HG03039 (cell line): Measurements from ENCODE around the gene PLPP4.

Experiments used
- ATAC-seq: cut with Tn5 transposase; IDR thresholded peaks from one replicate; pipeline ENCODE4 v1.9.1; 2021; ENCODE audit warnings: mild to moderate bottlenecking, moderate library complexity; ENCODE audit not compliant: unreplicated experiment

Gene PLPP4

DNA sequence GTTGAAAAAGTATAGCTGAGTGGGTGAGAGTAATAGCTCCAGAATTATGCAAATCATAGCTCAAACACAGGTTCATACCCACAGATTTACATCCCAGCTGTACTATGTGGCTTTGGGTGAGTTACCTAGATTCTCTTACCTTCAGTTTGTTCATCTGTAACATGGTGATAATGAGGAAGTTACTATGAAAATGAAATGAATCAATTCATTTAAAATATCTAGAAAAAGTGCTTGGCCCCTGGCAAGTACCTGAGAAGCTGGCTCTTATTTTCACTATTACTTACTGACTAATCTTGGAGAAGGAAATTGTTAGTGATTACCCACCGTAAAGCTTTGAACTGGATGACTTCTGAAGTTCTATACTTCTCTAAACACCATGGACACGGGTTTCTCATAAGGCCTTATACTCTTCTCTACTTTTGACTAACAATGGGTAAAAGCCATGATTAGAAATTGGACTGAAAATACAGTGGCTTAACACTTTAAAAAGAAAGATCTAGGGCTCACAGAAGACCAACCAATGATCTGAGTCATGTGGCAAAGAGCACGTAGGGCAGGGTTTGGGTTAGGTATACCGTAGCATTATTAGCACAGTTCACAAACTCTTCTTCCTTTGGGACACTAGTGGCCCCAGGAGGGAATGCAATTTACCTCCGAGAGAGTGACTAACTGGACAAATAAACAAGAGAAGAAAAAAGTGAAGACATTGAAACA lies 149.2 kb downstream of the PLPP4 start:
- peak; percentile 65 for ATAC-seq

GRCh38 chr10:120607016-120607709 lies 150.1 kb downstream of the PLPP4 start:
- no peak for ATAC-seq

- no peak for ATAC-seq
Observed at GRCh38 chr10:120607710-120608703, 151.0 kb downstream of the PLPP4 start.

GRCh38 chr10:120609006-120609405 lies 152.0 kb downstream of the PLPP4 start:
- no peak for ATAC-seq

- ATAC-seq, result no peak
Observed at GRCh38 chr10:120610791-120611190, 153.8 kb downstream of the PLPP4 start.

DNA sequence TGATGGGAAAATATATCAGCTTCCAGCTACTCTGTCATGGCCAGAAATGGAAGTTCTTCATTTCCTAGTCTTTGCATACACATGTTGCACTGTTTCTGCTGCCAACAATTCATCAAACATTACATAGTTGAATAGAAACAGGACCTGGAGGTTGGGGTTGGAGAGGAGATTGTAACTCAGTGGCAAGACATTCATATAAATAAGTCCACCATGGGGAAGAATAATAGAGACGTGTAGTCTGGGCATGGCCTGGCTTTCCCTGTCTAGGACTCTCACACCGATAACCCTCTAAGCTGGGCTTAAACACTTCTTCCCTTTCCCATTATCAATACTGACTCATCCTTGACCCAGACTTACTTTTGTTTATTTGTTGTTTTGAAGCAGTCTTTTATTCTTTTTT lies 155.7 kb downstream of the PLPP4 start:
- no peak for ATAC-seq

GRCh38 chr10:120613180-120613579 lies 156.2 kb downstream of the PLPP4 start:
- no peak for ATAC-seq

GRCh38 chr10:120614680-120615079 lies 157.7 kb downstream of the PLPP4 start:
- ATAC-seq, result no peak

DNA sequence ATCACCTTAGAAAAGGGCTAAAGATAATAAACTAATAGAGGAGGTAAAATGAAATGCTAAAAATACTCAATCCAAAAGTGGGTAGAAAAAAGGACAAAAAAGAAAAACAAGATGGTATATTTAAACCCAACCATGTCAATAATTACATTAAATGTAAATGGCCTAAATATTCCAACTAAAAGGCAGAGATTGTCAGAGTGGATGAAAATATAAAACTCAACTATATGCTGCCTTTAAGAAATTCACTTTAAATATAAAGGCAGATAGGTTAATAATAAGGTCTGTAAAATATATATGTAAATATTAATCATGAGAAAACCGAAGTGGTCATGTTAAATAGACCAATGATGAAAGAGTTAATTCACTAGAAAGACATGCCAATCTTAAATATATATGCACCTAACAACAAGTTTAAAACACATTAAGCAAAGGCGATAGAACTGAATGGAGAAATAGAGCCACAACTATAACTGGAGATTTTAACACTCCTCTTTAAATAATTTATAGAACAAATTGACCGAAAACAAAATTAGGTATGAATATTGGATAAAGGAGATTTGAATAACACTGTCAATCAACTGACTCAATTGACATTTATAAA lies 159.4 kb downstream of the PLPP4 start:
- no peak for ATAC-seq

GRCh38 chr10:120628197-120628596 lies 171.2 kb downstream of the PLPP4 start:
- ATAC-seq, result no peak

DNA sequence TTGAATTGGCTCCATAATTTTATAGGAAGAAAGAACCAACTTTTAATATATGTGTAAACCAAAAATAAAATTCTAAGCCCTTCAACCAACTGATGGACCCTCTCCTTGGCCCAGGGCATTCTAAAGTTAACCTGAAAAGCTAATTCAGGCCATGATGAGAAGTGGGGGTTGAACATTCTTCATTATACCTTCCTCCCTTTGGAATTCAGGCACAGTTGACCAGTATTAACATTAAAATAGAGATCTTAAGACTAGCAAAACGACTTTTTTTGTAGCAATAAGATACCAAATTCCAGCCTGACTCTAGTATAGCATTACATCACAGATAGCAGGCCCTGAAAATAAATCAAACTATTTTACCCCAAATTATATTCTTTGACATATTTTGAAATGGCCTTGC lies 173.2 kb downstream of the PLPP4 start:
- no peak for ATAC-seq

DNA sequence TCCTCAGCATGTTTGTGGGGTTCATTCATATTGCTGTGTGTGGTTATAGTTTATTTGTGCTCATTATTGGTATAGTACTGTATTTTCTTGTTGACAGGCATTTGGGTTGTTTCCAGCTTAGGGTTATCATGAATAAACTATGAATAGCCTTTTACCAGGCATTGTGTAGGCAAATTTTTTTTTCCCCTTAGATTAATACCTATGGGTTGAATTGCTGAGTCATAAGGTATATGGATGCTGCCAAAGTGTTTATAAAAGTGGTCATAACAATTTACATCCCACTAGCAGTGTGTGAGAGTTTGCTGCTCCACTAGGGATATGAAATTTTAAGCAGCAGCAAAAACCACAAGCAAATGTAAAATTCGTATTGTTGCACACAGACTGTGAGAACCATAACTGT lies 175.0 kb downstream of the PLPP4 start:
- no peak for ATAC-seq

DNA sequence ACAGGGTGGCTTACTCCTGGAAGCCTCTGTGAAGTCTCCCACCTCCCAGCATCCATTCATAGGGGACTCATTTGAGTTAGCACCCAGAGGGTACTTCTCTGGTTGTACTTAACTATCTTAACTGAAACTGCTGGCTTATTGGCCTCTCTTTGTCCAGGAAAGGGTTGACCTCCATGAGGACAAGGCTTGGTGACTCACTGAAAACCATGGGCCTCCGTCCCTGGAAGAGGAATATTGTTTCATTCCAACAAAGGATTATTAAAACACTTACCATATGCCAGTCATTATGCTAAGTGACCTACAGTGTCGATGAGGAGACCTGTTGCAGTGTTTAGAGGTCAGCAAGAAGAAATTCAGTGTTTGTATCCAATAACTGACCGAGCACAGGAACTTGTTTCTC lies 175.9 kb downstream of the PLPP4 start:
- ATAC-seq, result no peak

DNA sequence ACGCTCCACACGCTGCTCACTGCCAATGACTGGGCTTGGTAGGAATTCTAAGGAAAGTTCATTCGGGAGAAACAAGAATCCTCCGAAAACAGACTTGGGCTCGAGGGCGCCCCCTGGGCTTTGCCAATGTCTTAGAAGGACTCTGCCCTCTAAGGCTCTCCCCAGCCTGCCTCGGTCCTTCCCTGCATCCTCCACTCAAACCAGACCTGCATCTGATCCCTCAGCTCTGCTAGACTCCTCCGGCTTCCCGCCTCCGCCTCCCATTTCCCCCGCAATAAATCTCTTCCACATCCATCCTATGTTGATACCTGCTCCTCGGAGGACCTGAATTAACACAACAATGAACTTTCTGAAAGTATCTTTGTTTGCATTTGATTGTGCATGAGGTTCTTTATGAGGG lies 177.6 kb downstream of the PLPP4 start:
- ATAC-seq, result no peak
